GM13976 (cell line): ENCODE measurements around the gene HOGA1.

ENCODE experiments used
- DNase-seq: peaks from one replicate; pipeline ENCODE4 v3.0.0; 2012; ENCODE audit warnings: low spot score
- in situ Hi-C: fragments of 300-500 bp; cut with MboI; formaldehyde crosslinking; loops from one replicate; pipeline ENCODE4 v1.12.0; 2022; ENCODE audit warnings: low sequenced_read_pairs, mixed read lengths, inconsistent platforms; ENCODE audit not compliant: unreplicated experiment
- TF ChIP-seq, protein P1 (sequence below): IDR thresholded peaks from 2 replicates; pipeline ENCODE4 v1.5.1; 2012; ENCODE audit warnings: borderline replicate concordance, mild to moderate bottlenecking; ENCODE audit not compliant: insufficient read depth; ENCODE audit errors: extremely low read depth, missing control alignments, control extremely low read depth

Gene HOGA1

DNA sequence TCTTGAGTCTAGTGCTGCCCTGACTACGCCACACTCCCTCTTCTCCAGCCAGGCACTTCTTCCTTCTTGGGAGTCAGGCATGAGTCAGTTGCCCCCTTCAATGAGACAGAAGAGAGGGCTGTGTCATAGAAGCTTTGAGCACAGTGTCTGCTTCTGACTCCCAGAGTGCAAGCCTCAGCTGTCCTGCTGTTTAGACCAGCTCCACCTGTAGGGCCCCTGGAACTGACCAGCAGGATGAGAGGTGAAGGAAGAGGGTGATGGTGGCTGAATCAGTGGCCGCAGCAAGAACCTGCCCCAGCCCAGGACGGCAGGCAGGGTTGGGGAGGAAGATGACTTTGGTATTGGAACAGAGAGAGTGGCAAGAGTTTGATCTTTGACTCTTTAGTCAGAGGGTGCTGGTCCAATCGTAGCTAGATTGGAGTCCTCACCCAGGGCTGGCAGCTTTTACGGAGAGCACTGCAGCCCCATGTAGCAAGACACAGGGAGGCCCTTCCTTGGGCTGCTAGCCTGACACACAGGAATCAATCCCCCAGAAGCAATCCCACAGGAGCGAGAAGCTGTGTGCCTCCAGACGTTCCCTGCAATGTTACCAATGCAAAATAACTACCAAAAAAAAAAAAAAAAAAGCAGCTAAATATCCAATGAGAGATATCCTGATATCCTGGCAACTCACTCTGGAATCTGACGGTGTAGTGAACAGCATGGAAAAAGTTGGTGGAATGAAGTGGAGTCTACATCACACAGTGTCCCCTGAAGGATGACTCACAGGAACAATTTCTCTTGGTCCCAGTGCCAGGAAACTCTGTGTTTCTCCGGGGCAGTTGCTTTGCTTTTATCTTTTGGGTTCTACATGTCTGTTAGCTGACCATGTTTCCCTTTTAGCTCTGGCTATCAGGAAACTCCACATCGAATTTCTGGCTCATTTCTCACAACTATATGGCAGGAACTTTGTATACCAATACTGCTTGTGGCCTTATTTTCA, 12.2 kb downstream of the HOGA1 start:
- TF ChIP-seq, protein P1, sequence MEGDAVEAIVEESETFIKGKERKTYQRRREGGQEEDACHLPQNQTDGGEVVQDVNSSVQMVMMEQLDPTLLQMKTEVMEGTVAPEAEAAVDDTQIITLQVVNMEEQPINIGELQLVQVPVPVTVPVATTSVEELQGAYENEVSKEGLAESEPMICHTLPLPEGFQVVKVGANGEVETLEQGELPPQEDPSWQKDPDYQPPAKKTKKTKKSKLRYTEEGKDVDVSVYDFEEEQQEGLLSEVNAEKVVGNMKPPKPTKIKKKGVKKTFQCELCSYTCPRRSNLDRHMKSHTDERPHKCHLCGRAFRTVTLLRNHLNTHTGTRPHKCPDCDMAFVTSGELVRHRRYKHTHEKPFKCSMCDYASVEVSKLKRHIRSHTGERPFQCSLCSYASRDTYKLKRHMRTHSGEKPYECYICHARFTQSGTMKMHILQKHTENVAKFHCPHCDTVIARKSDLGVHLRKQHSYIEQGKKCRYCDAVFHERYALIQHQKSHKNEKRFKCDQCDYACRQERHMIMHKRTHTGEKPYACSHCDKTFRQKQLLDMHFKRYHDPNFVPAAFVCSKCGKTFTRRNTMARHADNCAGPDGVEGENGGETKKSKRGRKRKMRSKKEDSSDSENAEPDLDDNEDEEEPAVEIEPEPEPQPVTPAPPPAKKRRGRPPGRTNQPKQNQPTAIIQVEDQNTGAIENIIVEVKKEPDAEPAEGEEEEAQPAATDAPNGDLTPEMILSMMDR, result no peak
- DNase-seq, result no peak
- in situ Hi-C loops, result no loop called here

DNA sequence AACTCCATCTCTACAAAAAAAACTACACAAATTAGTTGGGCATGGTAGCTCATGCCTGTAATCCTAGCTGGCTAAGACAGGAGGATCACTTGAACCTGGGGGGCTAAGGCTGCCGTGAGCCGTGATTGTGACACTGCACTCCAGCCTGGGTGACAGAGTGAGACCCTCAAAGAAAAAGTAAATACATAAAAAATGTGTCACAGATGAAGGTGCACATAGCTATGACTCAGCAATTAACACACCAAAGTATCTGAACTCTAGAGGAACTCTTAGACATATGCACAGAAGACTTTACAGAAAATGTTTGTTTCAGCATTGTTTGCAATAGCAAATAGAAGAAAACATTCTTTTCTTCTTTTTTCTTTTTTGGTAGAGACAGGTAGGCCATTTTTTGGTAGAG, 13.6 kb downstream of the HOGA1 start:
- in situ Hi-C loops, result no loop called here
- TF ChIP-seq, protein P1, result no peak
- DNase-seq, result no peak

DNA sequence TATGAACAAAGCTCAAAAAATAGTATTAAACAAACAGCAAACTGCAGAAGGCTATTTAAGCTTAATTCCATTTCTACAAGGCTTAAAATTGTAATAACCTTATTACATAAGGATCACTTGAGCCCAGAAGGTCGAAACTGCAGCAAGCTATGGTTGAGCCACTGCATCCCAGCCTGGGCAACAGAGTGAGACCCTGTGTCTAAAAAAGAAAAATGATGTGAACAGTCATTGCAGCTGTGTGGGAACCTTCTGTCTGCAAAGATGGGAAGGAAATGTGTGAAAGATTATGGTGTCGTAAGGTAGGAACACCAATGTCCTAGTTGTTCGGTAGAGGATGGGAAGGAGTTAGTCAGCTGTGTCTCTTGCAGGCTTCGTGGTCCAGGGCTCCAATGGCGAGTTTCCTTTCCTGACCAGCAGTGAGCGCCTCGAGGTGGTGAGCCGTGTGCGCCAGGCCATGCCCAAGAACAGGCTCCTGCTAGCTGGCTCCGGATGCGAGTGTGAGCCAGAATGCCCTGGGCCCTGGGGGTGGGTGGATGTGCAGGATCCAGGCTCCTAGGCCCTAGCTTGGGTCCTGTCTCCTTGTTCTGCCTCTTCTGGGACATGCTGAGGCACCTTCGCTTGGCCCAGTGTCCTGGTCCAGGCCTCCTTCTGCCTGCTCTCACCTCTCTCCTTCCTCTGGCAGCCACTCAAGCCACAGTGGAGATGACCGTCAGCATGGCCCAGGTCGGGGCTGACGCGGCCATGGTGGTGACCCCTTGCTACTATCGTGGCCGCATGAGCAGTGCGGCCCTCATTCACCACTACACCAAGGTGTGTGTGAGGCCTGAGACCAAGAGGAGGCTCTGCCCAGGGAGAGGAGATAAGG, 14.4 kb downstream of the HOGA1 start:
- TF ChIP-seq, protein P1, result no peak
- DNase-seq, result no peak

DNA sequence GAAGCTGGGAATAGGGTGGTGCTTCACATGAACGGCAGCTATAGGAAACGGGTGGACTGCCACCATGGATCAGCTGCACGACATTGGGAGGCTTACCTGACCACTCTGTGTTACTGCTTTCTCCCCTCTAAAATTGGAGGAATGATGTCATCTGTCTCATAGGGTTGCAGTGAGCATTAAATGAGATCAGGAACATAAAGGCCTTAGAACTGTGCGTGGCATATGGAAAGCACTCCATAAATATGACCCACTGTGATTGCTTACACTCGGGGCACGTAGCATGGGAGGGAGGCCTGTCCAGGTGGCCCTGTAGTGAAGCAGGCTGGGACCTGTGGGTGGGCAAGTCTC, 15.1 kb downstream of the HOGA1 start:
- TF ChIP-seq, protein P1, result no peak
- DNase-seq, result no peak
- in situ Hi-C loops, result no loop called here

More for the DNA sequence above, 14.4 kb downstream of the HOGA1 start:
- in situ Hi-C loops, result no loop called here

DNA sequence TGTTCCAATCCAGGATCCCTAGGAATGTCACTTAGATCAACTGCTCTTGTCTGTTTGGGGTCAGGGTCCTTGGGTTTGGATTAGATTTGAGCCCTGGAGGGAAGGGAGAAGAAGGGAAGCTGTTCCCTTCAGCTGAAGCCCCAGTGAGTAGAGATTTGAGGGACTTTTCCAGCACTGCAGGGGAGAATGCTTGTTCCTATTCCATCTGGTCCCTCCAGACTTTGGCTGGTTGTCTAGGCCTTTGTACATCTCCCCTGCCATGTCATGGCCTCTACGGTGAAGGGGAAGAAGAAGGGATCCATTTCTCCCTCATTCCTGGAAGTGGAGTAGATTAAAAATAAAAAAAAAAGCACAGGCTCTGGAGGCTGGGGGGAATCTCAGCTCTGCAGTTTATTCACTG, 16.4 kb downstream of the HOGA1 start:
- in situ Hi-C loops, result no loop called here
- no peak for DNase-seq
- TF ChIP-seq, protein P1, result no peak
